H1 (cell line): ENCODE data around the gene PAQR5. TPM values are rescaled to one million over a fixed set of nuclear protein-coding genes. Genes with fewer than 3 reads are reported as not detected.

Experiments
- CTCF ChIA-PET: fragments of 300-600 bp; sonication (Branson Sonifier 250); formaldehyde crosslinking; loops from one replicate; lab custom pipeline; 2021; ENCODE audit not compliant: partially characterized antibody; lab: Charles Lee
- POLR2A ChIA-PET: fragments of 300-600 bp; sonication (Branson Sonifier 250); formaldehyde crosslinking; loops from one replicate; lab custom pipeline; 2021; ENCODE audit warnings: inconsistent platforms; ENCODE audit not compliant: partially characterized antibody; lab: Charles Lee
- DNase-seq, 2 experiments: peaks; one replicate each; pipeline versions ENCODE4 v3.0.0 to v3.0.0-alpha.2; 2010 to 2022; ENCODE audit warnings: low spot score in 2 of 2, low read depth in 1 of 2, mixed read lengths in 1 of 2
- FAIRE-seq: peaks from 2 replicates; lab custom pipeline; 2011; peaks lifted over from hg19 to GRCh38; lab: Jason Lieb, UNC
- H2AFZ ChIP-seq: 2 replicates; pipeline ENCODE4 v1.8.1; 2012; ENCODE audit warnings: low read length, inconsistent platforms
- H2AK5ac ChIP-seq: 2 replicates; pipeline ENCODE4 v1.6.1; 2013; ENCODE audit warnings: low read depth, low read length
- H2BK120ac ChIP-seq: replicated peaks from 2 replicates; pipeline ENCODE3; 2013; ENCODE audit warnings: low read depth, low read length, inconsistent platforms
- H2BK12ac ChIP-seq: 2 replicates; pipeline ENCODE4 v1.6.1; 2013; ENCODE audit warnings: low read depth, low read length
- H2BK15ac ChIP-seq: 2 replicates; pipeline ENCODE4 v1.6.1; 2013; ENCODE audit warnings: low read length
- H2BK20ac ChIP-seq: 2 replicates; pipeline ENCODE4 v1.6.1; 2013; ENCODE audit warnings: low read length
- H2BK5ac ChIP-seq: 2 replicates; pipeline ENCODE4 v1.6.1; 2013; ENCODE audit warnings: low read depth, low read length
- H3K14ac ChIP-seq: 2 replicates; pipeline ENCODE4 v1.6.1; 2013; ENCODE audit warnings: inconsistent platforms; ENCODE audit not compliant: insufficient read length
- H3K18ac ChIP-seq: 2 replicates; pipeline ENCODE4 v1.6.1; 2013; ENCODE audit warnings: low read length; ENCODE audit errors: extremely low read depth
- H3K23ac ChIP-seq: 2 replicates; pipeline ENCODE4 v1.6.1; 2013; ENCODE audit warnings: inconsistent platforms; ENCODE audit not compliant: insufficient read length
- H3K23me2 ChIP-seq: 2 replicates; pipeline ENCODE4 v1.6.1; 2013; ENCODE audit warnings: low read depth, low read length
- H3K27ac ChIP-seq: 2 replicates; pipeline ENCODE4 v1.6.1; 2011; ENCODE audit warnings: low read depth, low read length, inconsistent platforms
- H3K27me3 ChIP-seq, 4 experiments: replicated peaks in 1 of 4; 1 replicate in 1 of 4; 2 replicates in 3 of 4; pipeline versions ENCODE4 v1.6.1 to v1.8.1; 2011 to 2013; ENCODE audit warnings: low read length in 3 of 4, mild to moderate bottlenecking in 3 of 4, inconsistent platforms in 2 of 4, mixed read lengths in 2 of 4, moderate library complexity in 1 of 4; ENCODE audit not compliant: control insufficient read depth in 3 of 4, insufficient read depth in 3 of 4; ENCODE audit errors: extremely low read depth in 1 of 4
- H3K36me3 ChIP-seq, 4 experiments: 2 replicates each; pipeline versions ENCODE4 v1.6.1 to v1.8.1; 2011 to 2013; ENCODE audit warnings: mild to moderate bottlenecking in 4 of 4, low read length in 3 of 4, moderate library complexity in 2 of 4, control low read depth in 1 of 4, inconsistent platforms in 1 of 4; ENCODE audit not compliant: insufficient read depth in 4 of 4, control insufficient read depth in 2 of 4
- H3K4ac ChIP-seq: replicated peaks from 2 replicates; pipeline ENCODE3; 2013; ENCODE audit warnings: low read length, low read depth, mixed read lengths, inconsistent platforms; ENCODE audit not compliant: insufficient read length
- H3K4me1 ChIP-seq, 4 experiments: replicated peaks in 1 of 4; 1 replicate in 1 of 4; 2 replicates in 3 of 4; pipeline versions ENCODE4 v1.6.1 to v1.8.1; 2011 to 2013; ENCODE audit warnings: low read length in 3 of 4, inconsistent platforms in 2 of 4, mixed read lengths in 1 of 4; ENCODE audit not compliant: insufficient read depth in 4 of 4, control insufficient read depth in 3 of 4
- H3K4me2 ChIP-seq, 2 experiments: 2 replicates each; pipeline versions ENCODE4 v1.6.1 to v1.8.1; 2011 to 2013; ENCODE audit warnings: low read depth in 2 of 2, low read length in 2 of 2, control low read depth in 1 of 2, inconsistent platforms in 1 of 2, mild to moderate bottlenecking in 1 of 2; ENCODE audit not compliant: insufficient read depth in 1 of 2
- H3K4me3 ChIP-seq, 4 experiments: fragments of 200-600, 300-600 bp in 1 of 4; sonication (generic), shearing (Covaris generic), sonication (Bioruptor Twin) in 1 of 4; 2 replicates each; pipeline versions ENCODE4 v1.5.1 to v1.8.1; 2011 to 2016; ENCODE audit warnings: low read length in 4 of 4, low read depth in 3 of 4, control low read depth in 2 of 4, inconsistent platforms in 2 of 4, mild to moderate bottlenecking in 2 of 4, mixed read lengths in 1 of 4, moderate library complexity in 1 of 4; ENCODE audit not compliant: insufficient read depth in 2 of 4; ENCODE audit errors: extremely low read depth in 1 of 4
- H3K56ac ChIP-seq: replicated peaks from 2 replicates; pipeline ENCODE3; 2013; ENCODE audit warnings: low read depth, mild to moderate bottlenecking, mixed read lengths, low read length, inconsistent platforms; ENCODE audit not compliant: insufficient read length
- H3K79me1 ChIP-seq: 2 replicates; pipeline ENCODE4 v1.6.1; 2013; ENCODE audit warnings: low read depth, low read length, control low read depth
- H3K79me2 ChIP-seq, 2 experiments: 2 replicates each; pipeline versions ENCODE4 v1.6.1 to v1.8.1; 2012 to 2013; ENCODE audit warnings: low read length in 2 of 2, mild to moderate bottlenecking in 2 of 2, inconsistent platforms in 1 of 2; ENCODE audit not compliant: insufficient read depth in 2 of 2, control insufficient read depth in 1 of 2
- H3K9ac ChIP-seq, 4 experiments: replicated peaks in 1 of 4; 1 replicate in 1 of 4; 2 replicates in 3 of 4; pipeline versions ENCODE4 v1.6.1 to v1.8.1; 2011 to 2013; ENCODE audit warnings: low read depth in 3 of 4, low read length in 3 of 4, control low read depth in 2 of 4, mild to moderate bottlenecking in 2 of 4, moderate library complexity in 2 of 4, inconsistent platforms in 1 of 4; ENCODE audit errors: extremely low read depth in 1 of 4
- H3K9me3 ChIP-seq, 2 experiments: 2 replicates each; pipeline versions ENCODE4 v1.6.1 to v1.8.1; 2012 to 2013; ENCODE audit warnings: mild to moderate bottlenecking in 2 of 2, moderate library complexity in 2 of 2, control low read depth in 1 of 2, inconsistent platforms in 1 of 2, low read depth in 1 of 2, low read length in 1 of 2, mixed read lengths in 1 of 2; ENCODE audit not compliant: insufficient read depth in 2 of 2
- H4K20me1 ChIP-seq, 2 experiments: replicated peaks in 1 of 2; 2 replicates each; pipeline versions ENCODE3 to v1.8.1; 2011 to 2013; ENCODE audit warnings: inconsistent platforms in 2 of 2, low read length in 2 of 2, mild to moderate bottlenecking in 1 of 2; ENCODE audit not compliant: insufficient read depth in 2 of 2, control insufficient read depth in 1 of 2
- H4K5ac ChIP-seq: 2 replicates; pipeline ENCODE4 v1.6.1; 2013; ENCODE audit warnings: low read length, low read depth, mixed read lengths, inconsistent platforms; ENCODE audit not compliant: insufficient read length
- H4K8ac ChIP-seq: 2 replicates; pipeline ENCODE4 v1.8.0; 2013; ENCODE audit warnings: mild to moderate bottlenecking, moderate library complexity, low read length, inconsistent platforms; ENCODE audit not compliant: insufficient read depth; ENCODE audit errors: extremely low read depth
- H4K91ac ChIP-seq: replicated peaks from 2 replicates; pipeline ENCODE3; 2013; ENCODE audit warnings: low read length, mixed read lengths, inconsistent platforms; ENCODE audit not compliant: insufficient read length
- BACH1 ChIP-seq: IDR thresholded peaks from 2 replicates; pipeline ENCODE4 v1.6.1; 2012; ENCODE audit warnings: low read length, improper control_type of control experiment
- E2F6 ChIP-seq: IDR thresholded peaks from 2 replicates; pipeline ENCODE4 v1.6.1; 2012; ENCODE audit warnings: inconsistent platforms
- GTF2F1 ChIP-seq: IDR thresholded peaks from 2 replicates; pipeline ENCODE4 v1.6.1; 2012; ENCODE audit warnings: low read depth, low read length, improper control_type of control experiment, borderline replicate concordance
- HDAC2 ChIP-seq, 2 experiments: fragments of 300-600 bp in 1 of 2; sonication (generic) in 1 of 2; IDR thresholded peaks; 2 replicates each; pipeline ENCODE4 v1.6.1; 2011 to 2012; ENCODE audit warnings: low read depth in 2 of 2, low read length in 2 of 2, mild to moderate bottlenecking in 2 of 2, moderate library complexity in 2 of 2, borderline replicate concordance in 1 of 2, inconsistent platforms in 1 of 2
- JUN ChIP-seq: IDR thresholded peaks from 2 replicates; pipeline ENCODE4 v1.6.1; 2011; ENCODE audit warnings: low read depth, mild to moderate bottlenecking, improper control_type of control experiment, low read length
- KDM1A ChIP-seq: fragments of 200-600, 300-600 bp; sonication (generic); IDR thresholded peaks from 2 replicates; pipeline ENCODE4 v1.7.1; 2016; ENCODE audit warnings: mild to moderate bottlenecking, low read length, borderline replicate concordance
- NANOG ChIP-seq: IDR thresholded peaks from 2 replicates; pipeline ENCODE4 v1.6.1; 2011; ENCODE audit warnings: low read length, low read depth, mild to moderate bottlenecking, inconsistent platforms; ENCODE audit not compliant: insufficient read depth, poor library complexity, severe bottlenecking
- NRF1 ChIP-seq: IDR thresholded peaks from 2 replicates; pipeline ENCODE4 v1.6.1; 2011; ENCODE audit warnings: mild to moderate bottlenecking, low read depth, low read length, improper control_type of control experiment
- POU5F1 ChIP-seq: IDR thresholded peaks from 2 replicates; pipeline ENCODE4 v1.6.1; 2011; ENCODE audit warnings: low read depth, mild to moderate bottlenecking, low read length, moderate library complexity
- RBBP5 ChIP-seq: IDR thresholded peaks from 2 replicates; pipeline ENCODE4 v1.7.1; 2012; ENCODE audit warnings: low read depth, mild to moderate bottlenecking, inconsistent platforms, low read length, moderate library complexity, borderline replicate concordance
- TAF1 ChIP-seq: IDR thresholded peaks from 2 replicates; pipeline ENCODE4 v1.6.1; 2011; ENCODE audit warnings: mild to moderate bottlenecking, low read depth, low read length
- TCF12 ChIP-seq: IDR thresholded peaks from 2 replicates; pipeline ENCODE4 v1.6.1; 2011; ENCODE audit warnings: low read depth, mild to moderate bottlenecking, low read length
- TEAD4 ChIP-seq: IDR thresholded peaks from 2 replicates; pipeline ENCODE4 v1.6.1; 2012; ENCODE audit warnings: low read depth, low read length, inconsistent platforms, mixed read lengths
- YY1 ChIP-seq: IDR thresholded peaks from 2 replicates; pipeline ENCODE4 v1.6.1; 2011; ENCODE audit warnings: low read depth, mild to moderate bottlenecking, low read length
- WGBS, 2 experiments: shearing (Covaris generic) in 1 of 2; methylation state at CpG; one replicate each; pipeline versions ENCODE4 v1.1.6 to v1.1.7; 2013 to 2015; ENCODE audit warnings: low lambda C conversion rate in 2 of 2, mixed read lengths in 2 of 2, inconsistent platforms in 1 of 2, low coverage in 1 of 2, missing lambda C conversion rate in 1 of 2; ENCODE audit not compliant: insufficient replicate concordance in 2 of 2, insufficient coverage in 1 of 2, insufficient read length in 1 of 2; ENCODE audit errors: extremely low coverage in 1 of 2, missing lambda C conversion rate in 1 of 2; 5-methylcytosine and 5-hydroxymethylcytosine counted together
- polyA plus RNA-seq, 7 experiments: library from polyadenylated mRNA; depleted of rRNA in 3 of 7; stranded (reverse) in 5 of 7; unstranded in 2 of 7; fragments of >200 nt in 5 of 7; fragments of 200-250 nt in 2 of 7; gene quantifications; 1 replicate in 5 of 7; 2 replicates in 1 of 7; 4 replicates in 1 of 7; pipeline versions ENCODE4 v1.2.1 to v1.2.3, GENCODE V29; 2011 to 2013; ENCODE audit warnings: missing spikeins in 2 of 7, mixed read lengths in 2 of 7
- total RNA-seq: library from RNA; stranded (reverse); fragmentation: NEBNext Ultra II Directional; extraction: Animal tissue kit (Norgen Biotek cat#: 25700); gene quantifications from 2 replicates; pipeline ENCODE4 v1.2.1, GENCODE V29; 2021

The PAQR5 gene
- total and polyA plus RNA-seq, 2 of the 8 experiments (the other 6 are each of a cell fraction or from before 2014, with no cell fraction given), result 8.7 to 18.1 TPM

GRCh38 chr15:69337138-69337537, 38.4 kb downstream of the PAQR5 start:
- Histone ChIP-seq H4K5ac (no peak overlapping the region), H3K9me3 (peaks cover 3% of the 10 kb centered on the region in 2 experiments; a peak in 1 of 4 replicates), H3K79me2 (no peaks in the 10 kb centered on the region), H3K18ac (no peak overlapping the region), H3K27ac (no peak overlapping the region), H3K4me1 (0 out of 7 replicates have a peak, but pooled peaks cover 0 to 3% (median 0%) of the 10 kb centered on the region in 4 experiments), H3K9ac (no peak overlapping the region), H3K56ac (no peak overlapping the region), H3K23ac (no peak overlapping the region), H3K14ac (no peak overlapping the region), H3K79me1 (no peaks in the 10 kb centered on the region), H3K23me2 (no peaks in the 10 kb centered on the region), H3K4ac (no peak overlapping the region), H4K91ac (no peak overlapping the region), H3K36me3 (no peaks in the 10 kb centered on the region; a peak in 1 of 8 replicates), H2BK5ac (no peak overlapping the region), H4K20me1 (no peaks in the 10 kb centered on the region), H4K8ac (no peak overlapping the region), H3K4me2 (no peak overlapping the region), H2AK5ac (no peak overlapping the region), H3K4me3 (no peak overlapping the region), H2BK20ac (no peak overlapping the region), H3K27me3 (no peaks in the 10 kb centered on the region), H2BK120ac (no peak overlapping the region), H2BK15ac (no peak overlapping the region), H2BK12ac (no peak overlapping the region), H2AFZ (no peak overlapping the region)
- FAIRE-seq (no peak), DNase-seq (no peak)
- 87% methylated on average over 1 of the region's 1 CpG; no CpG with 5 or more reads in 1 of the 2 experiments for WGBS, 2 experiments
- ChIA-PET CTCF (interaction anchor here (2.0 kb wide), 1 partner anchor 18 kb away, joined by 4 read pairs; no protein-coding TSS in a partner anchor), POLR2A (no interaction called here)
- no peak for TF ChIP-seq KDM1A
- no peak for TF ChIP-seq JUN
- no peak for TF ChIP-seq NANOG
- TF ChIP-seq TEAD4, result no peak
- TF ChIP-seq POU5F1, result no peak
- TF ChIP-seq GTF2F1, result no peak
- TF ChIP-seq TCF12, result no peak
- TF ChIP-seq E2F6, result no peak
- TF ChIP-seq RBBP5, result no peak
- no peak for TF ChIP-seq BACH1
- no peak for TF ChIP-seq YY1
- TF ChIP-seq NRF1, result no peak
- TF ChIP-seq HDAC2 (IDR thresholded peaks at IDR 0.05; ENCODE audit: borderline replicate concordance in 1 of 2, low read depth in 2 of 2, low read length in 2 of 2), result no peak
- TF ChIP-seq TAF1, result no peak
